HG03095 (cell line): ENCODE data around the gene IFFO2.

ENCODE experiments used
- ATAC-seq: cut with Tn5 transposase; IDR thresholded peaks from one replicate; pipeline ENCODE4 v1.9.1; 2021; ENCODE audit warnings: moderate library complexity; ENCODE audit not compliant: unreplicated experiment

Gene IFFO2

GRCh38 chr1:18856435-18856834 lies 100.0 kb downstream of the IFFO2 start:
- ATAC-seq: no peak

GRCh38 chr1:18855573-18855972 lies 100.9 kb downstream of the IFFO2 start:
- ATAC-seq: no peak

- no peak for ATAC-seq
Measured at GRCh38 chr1:18854331-18855025, 102.0 kb downstream of the IFFO2 start.
